Smooth muscle cell (in vitro differentiated cells): Measurements from ENCODE around the gene COL4A4. TPM values are rescaled to one million over a fixed set of nuclear protein-coding genes. Genes with fewer than 3 reads are reported as not detected.

Experiments used
- DNase-seq: peaks from one replicate; lab custom pipeline; 2025; ENCODE audit not compliant: unreplicated experiment; lab: John Stamatoyannopoulos, UW
- H2AFZ ChIP-seq: fragments of 200-600 bp; sonication (generic); 2 replicates; pipeline ENCODE4 v1.6.0; 2016; ENCODE audit warnings: antibody characterized with exemption, low read depth, mild to moderate bottlenecking
- H3F3A ChIP-seq: fragments of 200-600 bp; sonication (generic); 2 replicates; pipeline ENCODE4 v1.6.0; 2017; ENCODE audit warnings: antibody characterized with exemption, low read depth
- H3K27ac ChIP-seq: fragments of 200-600 bp; sonication (generic); 2 replicates; pipeline ENCODE4 v1.5.1; 2016; ENCODE audit warnings: low read depth, mild to moderate bottlenecking
- H3K27me3 ChIP-seq: fragments of 200-600 bp; sonication (generic); 2 replicates; pipeline ENCODE4 v1.6.1; 2016; ENCODE audit warnings: low read depth, mild to moderate bottlenecking
- H3K36me3 ChIP-seq: fragments of 200-600 bp; sonication (generic); 2 replicates; pipeline ENCODE4 v1.5.1; 2016; ENCODE audit warnings: low read depth
- H3K4me1 ChIP-seq: fragments of 200-600 bp; sonication (generic); 2 replicates; pipeline ENCODE4 v1.5.1; 2016; ENCODE audit warnings: low read depth
- H3K4me2 ChIP-seq: fragments of 200-600 bp; sonication (generic); 2 replicates; pipeline ENCODE4 v1.6.0; 2016; ENCODE audit warnings: mild to moderate bottlenecking
- H3K4me3 ChIP-seq: fragments of 200-600 bp; sonication (generic); 2 replicates; pipeline ENCODE4 v1.5.1; 2016; ENCODE audit warnings: mild to moderate bottlenecking
- H3K79me2 ChIP-seq: fragments of 200-600 bp; sonication (generic); 2 replicates; pipeline ENCODE4 v1.6.0; 2016; ENCODE audit warnings: low read depth, mild to moderate bottlenecking
- H3K9ac ChIP-seq: fragments of 200-600 bp; sonication (generic); 2 replicates; pipeline ENCODE4 v1.6.0; 2016; ENCODE audit warnings: low read depth
- H3K9me3 ChIP-seq: fragments of 200-600 bp; sonication (generic); replicated peaks from 2 replicates; pipeline ENCODE4 v1.5.1; 2016; ENCODE audit warnings: low read depth
- H4K20me1 ChIP-seq: fragments of 200-600 bp; sonication (generic); 2 replicates; pipeline ENCODE4 v1.6.0; 2016; ENCODE audit warnings: low read depth
- CTCF ChIP-seq: fragments of 200-600 bp; sonication (generic); IDR thresholded peaks from 2 replicates; pipeline ENCODE4 v1.5.1; 2017; ENCODE audit warnings: borderline replicate concordance, mild to moderate bottlenecking, antibody characterized with exemption; ENCODE audit not compliant: insufficient read depth, poor library complexity, severe bottlenecking
- WGBS: methylation state at CpG from one replicate; pipeline ENCODE4 v1.1.7; 2016; ENCODE audit warnings: low lambda C conversion rate; 5-methylcytosine and 5-hydroxymethylcytosine counted together
- polyA plus RNA-seq: library from polyadenylated mRNA; unstranded; fragments of >200 nt; fragmentation: Nextera tagmentation; extraction: Ambion mirVana; gene quantifications from 2 replicates; pipeline ENCODE4 v1.2.1, GENCODE V29; 2016
- total RNA-seq: library from RNA; depleted of rRNA; stranded (reverse); fragments of >200 nt; gene quantifications from 2 replicates; pipeline ENCODE4 v1.2.3, GENCODE V29; 2014

The COL4A4 gene
- total and polyA plus RNA-seq, 2 experiments from 2014 or later = under 0.01 to 0.05 TPM

GRCh38 chr2:227004482-227004881, 159.5 kb downstream of the COL4A4 start:
- Histone ChIP-seq H3K36me3 (no peaks in the 10 kb centered on the region), H3K9me3 (no peaks in the 10 kb centered on the region), H3K4me3 (no peak overlapping the region), H3K9ac (no peak overlapping the region), H3F3A (no peaks in the 10 kb centered on the region), H3K4me1 (no peaks in the 10 kb centered on the region), H3K27me3 (no peaks in the 10 kb centered on the region), H4K20me1 (no peaks in the 10 kb centered on the region), H3K4me2 (no peak overlapping the region), H3K27ac (no peak overlapping the region), H3K79me2 (no peaks in the 10 kb centered on the region), H2AFZ (no peak overlapping the region)
- DNase-seq = no peak
- WGBS = 89% methylated on average over 6 of the region's 6 CpGs
- no peak for TF ChIP-seq CTCF

- WGBS = 94% methylated on average over 2 of the region's 2 CpGs
- Histone ChIP-seq H3F3A (no peaks in the 10 kb centered on the region), H4K20me1 (no peaks in the 10 kb centered on the region), H3K4me3 (no peak overlapping the region), H3K27ac (no peak overlapping the region), H3K9me3 (no peaks in the 10 kb centered on the region), H3K27me3 (no peaks in the 10 kb centered on the region), H3K36me3 (no peaks in the 10 kb centered on the region), H3K79me2 (no peaks in the 10 kb centered on the region), H3K9ac (no peak overlapping the region), H3K4me1 (no peaks in the 10 kb centered on the region), H2AFZ (no peak overlapping the region), H3K4me2 (no peak overlapping the region)
- TF ChIP-seq CTCF = no peak
- DNase-seq = no peak
These were observed 163.9 kb downstream of the COL4A4 start for GRCh38 chr2:227000123-227000522.

- DNase-seq = no peak
- H3K27ac ChIP-seq = no peak overlapping the region
- H3K4me2 ChIP-seq = no peak overlapping the region
- H3K79me2 ChIP-seq = no peaks in the 10 kb centered on the region
- H3K9me3 ChIP-seq = no peaks in the 10 kb centered on the region
- no peaks in the 10 kb centered on the region for H3K27me3 ChIP-seq
- no peak overlapping the region for H3K9ac ChIP-seq
- no peak overlapping the region for H3K4me3 ChIP-seq
- H2AFZ ChIP-seq = no peak overlapping the region
- TF ChIP-seq CTCF = no peak
- H3K4me1 ChIP-seq = no peaks in the 10 kb centered on the region
- 90% methylated on average over 2 of the region's 2 CpGs for WGBS
- no peaks in the 10 kb centered on the region for H4K20me1 ChIP-seq
- H3F3A ChIP-seq = no peaks in the 10 kb centered on the region
- no peaks in the 10 kb centered on the region for H3K36me3 ChIP-seq
These were observed 164.3 kb downstream of the COL4A4 start for GRCh38 chr2:226999661-227000060.

GRCh38 chr2:226995625-226996041, 168.4 kb downstream of the COL4A4 start:
- H3K36me3 ChIP-seq = no peaks in the 10 kb centered on the region
- H3K27me3 ChIP-seq = no peaks in the 10 kb centered on the region
- TF ChIP-seq CTCF = no peak
- no peaks in the 10 kb centered on the region for H3F3A ChIP-seq
- no peak overlapping the region for H2AFZ ChIP-seq
- H3K4me3 ChIP-seq = no peak overlapping the region
- DNase-seq = no peak
- 95% methylated on average over 15 of the region's 15 CpGs for WGBS
- no peak overlapping the region for H3K27ac ChIP-seq
- no peaks in the 10 kb centered on the region for H3K9me3 ChIP-seq
- H4K20me1 ChIP-seq = no peaks in the 10 kb centered on the region
- H3K9ac ChIP-seq = no peak overlapping the region
- no peak overlapping the region for H3K4me2 ChIP-seq
- H3K4me1 ChIP-seq = no peaks in the 10 kb centered on the region
- no peaks in the 10 kb centered on the region for H3K79me2 ChIP-seq
